ENCODE results near the gene MEDAG. TPM values are rescaled to one million over a fixed set of nuclear protein-coding genes. Genes with fewer than 3 reads are reported as not detected.

The MEDAG gene
- polyA plus RNA-seq, 1 of the 3 experiments (the other 2 are of a cell fraction): not detected

- Histone ChIP-seq H3K4me1 (ENCODE audit: control insufficient read depth in 1 of 2, insufficient read depth in 2 of 2, low read depth in 1 of 2, low read length in 1 of 2) (peaks cover 0 to 7% of the 10 kb centered on the region in 2 experiments; a peak in 1 of 4 replicates), H3K27me3 (ENCODE audit: insufficient read depth) (no peaks in the 10 kb centered on the region), H3K9me2 (no peaks in the 10 kb centered on the region), H3K9ac (no peak overlapping the region), H3K4me3 (ENCODE audit: low read depth in 2 of 2, low read length in 1 of 2) (no peak overlapping the region), H3K4me2 (no peak overlapping the region), H4K20me1 (ENCODE audit: insufficient read depth) (no peaks in the 10 kb centered on the region), H3K79me2 (ENCODE audit: insufficient read depth) (no peaks in the 10 kb centered on the region), H3F3A (replicated peaks; ENCODE audit: insufficient read depth) (no peaks in the 10 kb centered on the region), H3K9me3 (no peaks in the 10 kb centered on the region), H2AFZ (ENCODE audit: low read depth) (no peak overlapping the region), H3K27ac (ENCODE audit: low read depth in 2 of 2, low read length in 1 of 2) (no peak overlapping the region), H3K36me3 (replicated peaks in 1 of 2; ENCODE audit: control insufficient read depth in 1 of 2, insufficient read depth in 2 of 2, low read length in 1 of 2) (no peaks in the 10 kb centered on the region)
- DNase-seq: no peak
- CTCF ChIA-PET: no interaction called here
- 80% methylated on average over 1 of the region's 1 CpG for WGBS (ENCODE audit: low lambda C conversion rate)
- POLR2A ChIA-PET: no interaction called here
- TF ChIP-seq EP300 (IDR thresholded peaks at IDR 0.05; ENCODE audit: borderline replicate concordance in 1 of 2, low read depth in 1 of 2, low read length in 1 of 2) (no peak), NFIC (IDR thresholded peaks at IDR 0.05; ENCODE audit: borderline replicate concordance) (no peak), PBX3 (IDR thresholded peaks at IDR 0.05) (no peak), TAF1 (IDR thresholded peaks at IDR 0.05; ENCODE audit: borderline replicate concordance, low read depth, low read length) (no peak), USF1 (IDR thresholded peaks at IDR 0.05; ENCODE audit: borderline replicate concordance, low read depth) (no peak), FOSL2 (IDR thresholded peaks at IDR 0.05; ENCODE audit: borderline replicate concordance, low read depth) (no peak), MXI1 (IDR thresholded peaks at IDR 0.05; ENCODE audit: low read depth, low read length) (no peak), SMC3 (IDR thresholded peaks at IDR 0.05; ENCODE audit: low read depth, low read length) (no peak), GABPA (IDR thresholded peaks at IDR 0.05; ENCODE audit: low read depth) (no peak), JUND (IDR thresholded peaks at IDR 0.05) (no peak), CHD2 (IDR thresholded peaks at IDR 0.05; ENCODE audit: low read length, partially characterized antibody) (no peak), GATA2 (CRISPR knock-in tag; IDR thresholded peaks at IDR 0.05) (no peak), RAD21 (IDR thresholded peaks at IDR 0.05; ENCODE audit: low read length) (no peak), FOXJ3 (CRISPR knock-in tag; IDR thresholded peaks at IDR 0.05) (no peak), POLR2AphosphoS5 (IDR thresholded peaks at IDR 0.05; ENCODE audit: low read depth, low read length) (no peak), MEF2A (IDR thresholded peaks at IDR 0.05; ENCODE audit: borderline replicate concordance, low read depth) (no peak)
- TF ChIP-seq, protein P1, sequence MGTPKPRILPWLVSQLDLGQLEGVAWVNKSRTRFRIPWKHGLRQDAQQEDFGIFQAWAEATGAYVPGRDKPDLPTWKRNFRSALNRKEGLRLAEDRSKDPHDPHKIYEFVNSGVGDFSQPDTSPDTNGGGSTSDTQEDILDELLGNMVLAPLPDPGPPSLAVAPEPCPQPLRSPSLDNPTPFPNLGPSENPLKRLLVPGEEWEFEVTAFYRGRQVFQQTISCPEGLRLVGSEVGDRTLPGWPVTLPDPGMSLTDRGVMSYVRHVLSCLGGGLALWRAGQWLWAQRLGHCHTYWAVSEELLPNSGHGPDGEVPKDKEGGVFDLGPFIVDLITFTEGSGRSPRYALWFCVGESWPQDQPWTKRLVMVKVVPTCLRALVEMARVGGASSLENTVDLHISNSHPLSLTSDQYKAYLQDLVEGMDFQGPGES (IDR thresholded peaks at IDR 0.05; ENCODE audit: low read depth, low read length): no peak
- TF ChIP-seq, protein P2, sequence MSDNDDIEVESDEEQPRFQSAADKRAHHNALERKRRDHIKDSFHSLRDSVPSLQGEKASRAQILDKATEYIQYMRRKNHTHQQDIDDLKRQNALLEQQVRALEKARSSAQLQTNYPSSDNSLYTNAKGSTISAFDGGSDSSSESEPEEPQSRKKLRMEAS (IDR thresholded peaks at IDR 0.05; ENCODE audit: low read depth): no peak
Observed at GRCh38 chr13:30927595-30927994, 21.5 kb downstream of the MEDAG start.
